IMR-90 (cell line): ENCODE data around the gene DAD1. TPM values are rescaled to one million over a fixed set of nuclear protein-coding genes. Genes with fewer than 3 reads are reported as not detected.

Experiments
- ATAC-seq: fragments of 200-7000 bp; cut with Tn5 transposase; 2 replicates; pipeline ENCODE4 v1.9.1; 2020; ENCODE audit warnings: low read depth, mild to moderate bottlenecking, moderate library complexity
- BruUV-seq: library from RNA; stranded (reverse); fragments of 400-500 nt; replicated peaks from 2 replicates; lab custom pipeline; 2021; lab: Mats Ljungman, UMichigan
- CTCF ChIA-PET: fragments of 300-600 bp; formaldehyde crosslinking; extraction: SDS; loops from one replicate; lab custom pipeline; 2021; ENCODE audit warnings: antibody characterized with exemption; lab: Yijun Ruan, JAX
- POLR2A ChIA-PET: fragments of 300-600 bp; sonication (Branson Sonifier 250); formaldehyde crosslinking; loops from one replicate; lab custom pipeline; 2022; ENCODE audit warnings: antibody characterized with exemption; ENCODE audit not compliant: unreplicated experiment; lab: Charles Lee
- DNase-seq: peaks from one replicate; pipeline ENCODE4 v3.0.0; 2013
- H2AFZ ChIP-seq: replicated peaks from 2 replicates; pipeline ENCODE3; 2013; ENCODE audit warnings: low read length, mild to moderate bottlenecking; ENCODE audit not compliant: poor library complexity
- H2AK5ac ChIP-seq: 2 replicates; pipeline ENCODE4 v1.6.1; 2013; ENCODE audit warnings: low read depth, low read length, inconsistent platforms
- H2AK9ac ChIP-seq: replicated peaks from 2 replicates; pipeline ENCODE3; 2013; ENCODE audit warnings: mild to moderate bottlenecking, low read depth, low read length, moderate library complexity; ENCODE audit not compliant: poor library complexity
- H2BK120ac ChIP-seq: 2 replicates; pipeline ENCODE4 v1.6.1; 2013; ENCODE audit warnings: low read depth, low read length, inconsistent platforms
- H2BK15ac ChIP-seq: 3 replicates; pipeline ENCODE4 v1.6.1; 2013; ENCODE audit warnings: low read depth, low read length, inconsistent platforms
- H2BK20ac ChIP-seq: 2 replicates; pipeline ENCODE4 v1.6.1; 2013; ENCODE audit warnings: low read depth, mild to moderate bottlenecking, inconsistent platforms, low read length, moderate library complexity
- H2BK5ac ChIP-seq: 2 replicates; pipeline ENCODE4 v1.6.1; 2013; ENCODE audit warnings: mild to moderate bottlenecking, low read depth, low read length, inconsistent platforms; ENCODE audit not compliant: poor library complexity, severe bottlenecking
- H3K14ac ChIP-seq: replicated peaks from 2 replicates; pipeline ENCODE4 v1.6.1; 2013; ENCODE audit warnings: low read depth, low read length, inconsistent platforms
- H3K18ac ChIP-seq: 2 replicates; pipeline ENCODE4 v1.6.1; 2013; ENCODE audit warnings: low read depth, low read length, control low read depth
- H3K23ac ChIP-seq: 2 replicates; pipeline ENCODE4 v1.6.1; 2013; ENCODE audit warnings: low read depth, low read length, inconsistent platforms
- H3K27ac ChIP-seq: 2 replicates; pipeline ENCODE4 v1.5.1; 2013; ENCODE audit warnings: mild to moderate bottlenecking, control low read depth, low read length; ENCODE audit not compliant: insufficient read depth
- H3K27me3 ChIP-seq: 2 replicates; pipeline ENCODE4 v1.6.1; 2013; ENCODE audit warnings: low read length; ENCODE audit not compliant: control insufficient read depth, insufficient read depth
- H3K36me3 ChIP-seq: 2 replicates; pipeline ENCODE4 v1.6.1; 2013; ENCODE audit warnings: low read length, mixed read lengths; ENCODE audit not compliant: control insufficient read depth, insufficient read depth
- H3K4ac ChIP-seq: 2 replicates; pipeline ENCODE4 v1.6.1; 2013; ENCODE audit warnings: low read depth, low read length, inconsistent platforms
- H3K4me1 ChIP-seq: 2 replicates; pipeline ENCODE4 v1.6.1; 2013; ENCODE audit warnings: low read length, mixed read lengths; ENCODE audit not compliant: control insufficient read depth, insufficient read depth
- H3K4me2 ChIP-seq: 2 replicates; pipeline ENCODE4 v1.6.1; 2013; ENCODE audit warnings: low read depth, mild to moderate bottlenecking, control low read depth, low read length, moderate library complexity
- H3K4me3 ChIP-seq: 2 replicates; pipeline ENCODE4 v1.5.1; 2013; ENCODE audit warnings: low read depth, mild to moderate bottlenecking, control low read depth, low read length, moderate library complexity; ENCODE audit not compliant: insufficient read depth
- H3K56ac ChIP-seq: 2 replicates; pipeline ENCODE4 v1.6.1; 2013; ENCODE audit warnings: low read length, inconsistent platforms; ENCODE audit not compliant: insufficient read depth; ENCODE audit errors: extremely low read depth
- H3K79me1 ChIP-seq, 2 experiments: 2 replicates each; pipeline ENCODE4 v1.6.1; 2013; ENCODE audit warnings: low read length in 2 of 2, inconsistent platforms in 1 of 2, low read depth in 1 of 2
- H3K9ac ChIP-seq: 2 replicates; pipeline ENCODE4 v1.6.1; 2013; ENCODE audit warnings: low read depth, low read length, control low read depth
- H3K9me1 ChIP-seq: 2 replicates; pipeline ENCODE4 v1.6.1; 2013; ENCODE audit warnings: low read length, inconsistent platforms; ENCODE audit not compliant: insufficient read depth
- H3K9me3 ChIP-seq: 2 replicates; pipeline ENCODE4 v1.6.1; 2013; ENCODE audit warnings: low read length; ENCODE audit not compliant: control insufficient read depth, insufficient read depth
- H4K20me1 ChIP-seq: 2 replicates; pipeline ENCODE4 v1.6.1; 2013; ENCODE audit warnings: low read length, inconsistent platforms; ENCODE audit not compliant: insufficient read depth
- H4K5ac ChIP-seq: 2 replicates; pipeline ENCODE4 v1.6.1; 2013; ENCODE audit warnings: mild to moderate bottlenecking, low read depth, low read length, control low read depth
- H4K8ac ChIP-seq, 2 experiments: 2 replicates each; pipeline ENCODE4 v1.6.1; 2013; ENCODE audit warnings: low read depth in 2 of 2, low read length in 2 of 2, control low read depth in 1 of 2, inconsistent platforms in 1 of 2
- H4K91ac ChIP-seq: 2 replicates; pipeline ENCODE4 v1.6.1; 2013; ENCODE audit warnings: low read depth, low read length, inconsistent platforms; ENCODE audit not compliant: insufficient read depth
- CEBPB ChIP-seq: IDR thresholded peaks from 2 replicates; pipeline ENCODE4 v1.6.1; 2012; ENCODE audit warnings: low read depth, low read length, improper control_type of control experiment
- MXI1 ChIP-seq: IDR thresholded peaks from 2 replicates; pipeline ENCODE4 v1.6.1; 2012; ENCODE audit warnings: low read depth, mild to moderate bottlenecking, low read length, moderate library complexity, borderline replicate concordance
- WGBS, 2 experiments: methylation state at CpG; one replicate each; pipeline versions ENCODE4 v1.1.5 to v1.1.7; 2013; ENCODE audit warnings: missing lambda C conversion rate in 2 of 2; ENCODE audit not compliant: insufficient read length in 1 of 2; ENCODE audit errors: extremely low coverage in 2 of 2; 5-methylcytosine and 5-hydroxymethylcytosine counted together
- dilution Hi-C: fragments of 300-500 bp; cut with HindIII; formaldehyde crosslinking; loops from one replicate; pipeline ENCODE4 v1.14.3; 2018; ENCODE audit warnings: low sequenced_read_pairs; ENCODE audit not compliant: unreplicated experiment
- in situ Hi-C: fragments of 300-500 bp; cut with MboI; formaldehyde crosslinking; loops from 3 replicates; pipeline ENCODE4 v1.14.3; 2019; ENCODE audit warnings: low sequenced_read_pairs, inconsistent platforms, mixed read lengths
- intact Hi-C: fragments of 100-400 bp; cut with micrococcal nuclease; formaldehyde crosslinking; loops from 2 replicates; pipeline ENCODE4 v1.10.0; 2022
- polyA plus RNA-seq, 3 experiments: library from polyadenylated mRNA; depleted of rRNA; stranded (reverse); fragments of >200 nt; gene quantifications; 2 replicates each; pipeline ENCODE4 v1.2.3, GENCODE V29; 2012; ENCODE audit warnings: low replicate concordance in 1 of 3
- total RNA-seq: library from RNA; depleted of rRNA; stranded (reverse); fragments of >200 nt; gene quantifications from 2 replicates; pipeline ENCODE4 v1.2.3, GENCODE V29; 2012

DAD1 gene
- total and polyA plus RNA-seq, 2 of the 4 experiments (the other 2 are of a cell fraction) = 396 to 496 TPM

- H2AFZ ChIP-seq = no peak overlapping the region
- no peak overlapping the region for H2AK5ac ChIP-seq
- H4K91ac ChIP-seq = no peak overlapping the region
- no peak overlapping the region for H2BK20ac ChIP-seq
- H3K79me1 ChIP-seq = no peaks in the 10 kb centered on the region
- H3K36me3 ChIP-seq = no peaks in the 10 kb centered on the region
- peak; percentile 90 for DNase-seq
- no peaks in the 10 kb centered on the region for H3K9me3 ChIP-seq
- no peaks in the 10 kb centered on the region; the same call in 1 of the 2 replicates for H3K9me1 ChIP-seq
- ChIA-PET POLR2A (no interaction called here), CTCF (no interaction called here)
- in situ Hi-C loops (no loop called here), dilution Hi-C loops (no loop called here), intact Hi-C loops (no loop called here)
- no peak overlapping the region for H4K5ac ChIP-seq
- no peak overlapping the region for H3K4me3 ChIP-seq
- H2BK5ac ChIP-seq = no peak overlapping the region
- H4K8ac ChIP-seq = 0 out of 4 replicates have a peak overlapping the region, but pooled peaks of 1 of the 2 experiments have one; percentile 25
- H3K27me3 ChIP-seq = peaks cover 12% of the 10 kb centered on the region
- TF ChIP-seq MXI1 (no peak), CEBPB (no peak)
- H3K9ac ChIP-seq = no peak overlapping the region
- peaks cover 4% of the 10 kb centered on the region; the same call in 1 of the 2 replicates for H3K4me1 ChIP-seq
- H2BK120ac ChIP-seq = no peak overlapping the region
- no peak overlapping the region; the same call in 1 of the 2 replicates for H3K4me2 ChIP-seq
- H3K23ac ChIP-seq = no peak overlapping the region
- no peak overlapping the region for H3K27ac ChIP-seq
- H2BK15ac ChIP-seq = no peak overlapping the region
- H3K14ac ChIP-seq = 0 out of 2 replicates have a peak overlapping the region, but pooled peaks have one; percentile 37
- no peak overlapping the region for H3K4ac ChIP-seq
- no TSS peak for BruUV-seq
- H4K20me1 ChIP-seq = no peaks in the 10 kb centered on the region
- no peak overlapping the region for H3K18ac ChIP-seq
- H2AK9ac ChIP-seq = peak overlapping the region; percentile 23
- H3K56ac ChIP-seq = no peak overlapping the region
- no peak for ATAC-seq
- WGBS, 2 experiments = 29% methylated on average over 1 of the region's 2 CpGs; no CpG with 5 or more reads in 1 of the 2 experiments
Observed at GRCh38 chr14:22630486-22630885, 41.5 kb upstream of the DAD1 start.
